Transverse colon (tissue), 4 donors: ENCODE measurements around the gene GCLC. TPM values are rescaled to one million over a fixed set of nuclear protein-coding genes. Genes with fewer than 3 reads are reported as not detected.
A peak's percentile ranks its signal among the peaks of the same experiment; 100 is the strongest.

Experiments
- DNase-seq: peaks from one replicate; pipeline ENCODE4 v3.0.0-alpha.2; 2019
- H3K27ac ChIP-seq, 4 donors: fragments of 200-600 bp; sonication (generic); 2 replicates each; pipeline ENCODE4 v1.5.1; 2016 to 2018; ENCODE audit warnings: inconsistent platforms in 4 of 4
- H3K27me3 ChIP-seq: fragments of 200-600 bp; sonication (generic); 2 replicates; pipeline ENCODE4 v1.5.1; 2017; ENCODE audit warnings: inconsistent platforms
- H3K36me3 ChIP-seq, 4 donors: fragments of 200-600 bp; sonication (generic); 2 replicates each; pipeline ENCODE4 v1.5.1; 2017 to 2019; ENCODE audit warnings: inconsistent platforms in 4 of 4
- H3K4me1 ChIP-seq, 4 donors: fragments of 200-600 bp; sonication (generic); 2 replicates each; pipeline ENCODE4 v1.5.1; 2017 to 2020; ENCODE audit warnings: inconsistent platforms in 4 of 4
- H3K4me3 ChIP-seq, 4 donors: fragments of 200-600 bp; sonication (generic); 1 replicate in 1 of 4; 2 replicates in 3 of 4; pipeline versions ENCODE4 v1.5.1 to v1.6.1; 2017 to 2019; ENCODE audit warnings: inconsistent platforms in 4 of 4
- H3K9me3 ChIP-seq, 2 donors: fragments of 200-600 bp; sonication (generic); 2 replicates each; pipeline ENCODE4 v1.5.1; 2017 to 2019; ENCODE audit warnings: inconsistent platforms in 2 of 2
- CTCF ChIP-seq, 5 experiments: fragments of 200-600 bp in 3 of 5; fragments of 450-650 bp in 2 of 5; sonication (generic) in 3 of 5; IDR thresholded peaks; 1 replicate in 2 of 5; 2 replicates in 3 of 5; pipeline ENCODE4 v1.5.1; 2016 to 2017; ENCODE audit warnings: antibody characterized with exemption in 5 of 5, inconsistent platforms in 3 of 5, mild to moderate bottlenecking in 2 of 5, moderate library complexity in 1 of 5
- EP300 ChIP-seq: sonication (generic); formaldehyde crosslinking; IDR thresholded peaks from one replicate; pipeline ENCODE4 v1.6.1; 2017; ENCODE audit warnings: antibody characterized with exemption, low read depth
- POLR2A ChIP-seq: fragments of 450-650 bp; IDR thresholded peaks from one replicate; pipeline ENCODE4 v1.6.1; 2016; ENCODE audit warnings: antibody characterized with exemption, mild to moderate bottlenecking, moderate library complexity
- POLR2AphosphoS5 ChIP-seq, 3 donors: sonication (generic); formaldehyde crosslinking; IDR thresholded peaks; one replicate each; pipeline ENCODE4 v1.6.1; 2016; ENCODE audit warnings: antibody characterized with exemption in 3 of 3
- WGBS, 2 donors: methylation state at CpG; one replicate each; pipeline ENCODE4 v1.1.5; 2018; ENCODE audit warnings: low coverage in 1 of 2; 5-methylcytosine and 5-hydroxymethylcytosine counted together
- in situ Hi-C, 4 donors: fragments of 200-750 bp; cut with MboI; loops; one replicate each; pipeline versions ENCODE4 v1.15.0 to v1.15.1; 2017; ENCODE audit warnings: low sequenced_read_pairs in 3 of 4, low pct_ligation_motif_present in 1 of 4, low pct_unique_long_range_greater_than_20kb in 1 of 4
- intact Hi-C: fragments of 100-400 bp; cut with DNase I; formaldehyde crosslinking; loops from one replicate; pipeline ENCODE4 v1.15.1; 2023; ENCODE audit warnings: low total_unique reads
- total RNA-seq, 4 donors: library from RNA; depleted of rRNA; stranded (reverse); fragments of >200 nt; gene quantifications; one replicate each; pipeline ENCODE4 v1.1.0, GENCODE V29; 2016

GCLC gene
- total RNA-seq, 4 donors from 2014 or later, result 35.2 to 146 (median 64.1) TPM

GRCh38 chr6:53524455-53524815, 20.5 kb downstream of the GCLC start:
- peaks cover 0 to 7% (median 1%) of the 10 kb centered on the region in 4 donors for H3K36me3 ChIP-seq
- DNase-seq, result no peak
- no peaks in the 10 kb centered on the region for H3K9me3 ChIP-seq
- WGBS, 2 donors, result 31% methylated on average over 1 of the region's 1 CpG; no CpG with 5 or more reads in 1 of the 2 donors
- peak overlapping the region; percentile 35 to 63 (median 54) for H3K27ac ChIP-seq
- no peak for TF ChIP-seq EP300
- TF ChIP-seq POLR2AphosphoS5 (IDR thresholded peaks at IDR 0.05), result no peak
- TF ChIP-seq CTCF (IDR thresholded peaks at IDR 0.05), result no peak
- no peak for TF ChIP-seq POLR2A
- no peaks in the 10 kb centered on the region for H3K27me3 ChIP-seq
- peaks cover 6 to 52% (median 35%) of the 10 kb centered on the region in 4 donors for H3K4me1 ChIP-seq
- H3K4me3 ChIP-seq, result no peak overlapping the region
- intact Hi-C loops, result no loop called here
- in situ Hi-C loops, result loop anchor here in 1 of 4 donors (25.0 kb wide), 1 partner anchor 438 kb away; no protein-coding TSS in a partner anchor

- WGBS, 2 donors, result 76% methylated on average over 8 of the region's 8 CpGs
- Histone ChIP-seq H3K4me3 (no peak overlapping the region), H3K4me1 (peaks cover 6 to 49% (median 35%) of the 10 kb centered on the region in 4 donors), H3K27ac (peak overlapping the region; percentile 35 to 63 (median 54)), H3K27me3 (no peaks in the 10 kb centered on the region), H3K36me3 (peaks cover 0 to 7% (median 1%) of the 10 kb centered on the region in 4 donors), H3K9me3 (no peaks in the 10 kb centered on the region)
- DNase-seq, result no peak
- intact Hi-C loops, result no loop called here
- in situ Hi-C loops, result loop anchor here in 1 of 4 donors (25.0 kb wide), 1 partner anchor 439 kb away; no protein-coding TSS in a partner anchor
- TF ChIP-seq POLR2A, result no peak
- no peak for TF ChIP-seq POLR2AphosphoS5 (IDR thresholded peaks at IDR 0.05)
- no peak for TF ChIP-seq CTCF (IDR thresholded peaks at IDR 0.05)
- no peak for TF ChIP-seq EP300
These were observed 21.1 kb downstream of the GCLC start for GRCh38 chr6:53523511-53524454.

DNA sequence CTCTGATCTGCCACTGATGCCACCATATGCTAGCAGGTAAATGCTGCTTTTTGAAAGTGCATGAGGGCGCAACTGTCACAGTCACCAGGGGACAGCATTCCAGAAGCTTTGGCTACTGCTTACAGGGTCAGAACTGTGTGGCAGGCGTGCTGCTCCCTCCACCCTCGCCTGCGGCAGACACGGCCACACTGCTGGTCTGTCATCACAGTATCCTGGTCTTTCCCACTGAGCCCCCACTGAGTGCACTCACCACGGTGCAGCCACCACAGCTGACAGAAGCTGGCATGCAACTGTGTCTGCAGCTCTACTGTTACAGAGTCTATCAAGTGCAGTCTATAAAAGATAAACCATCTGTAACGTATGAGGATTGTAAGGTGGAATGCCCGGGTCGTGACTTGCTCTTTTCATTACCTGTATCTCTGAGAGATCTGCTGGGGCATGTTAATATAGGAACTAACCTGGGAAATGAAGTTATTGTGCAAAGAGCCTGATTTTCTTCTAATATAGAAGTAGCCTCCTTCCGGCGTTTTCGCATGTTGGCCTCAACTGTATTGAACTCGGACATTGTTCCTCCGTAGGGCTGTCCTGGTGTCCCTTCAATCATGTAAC, 24.5 kb downstream of the GCLC start:
- Histone ChIP-seq H3K9me3 (no peaks in the 10 kb centered on the region), H3K27me3 (no peaks in the 10 kb centered on the region), H3K27ac (no peak overlapping the region), H3K36me3 (peaks cover 0 to 7% (median 4%) of the 10 kb centered on the region in 4 donors), H3K4me1 (peaks cover 6 to 30% (median 23%) of the 10 kb centered on the region in 4 donors), H3K4me3 (no peak overlapping the region)
- DNase-seq, result no peak
- intact Hi-C loops, result no loop called here
- WGBS, 2 donors, result 90 to 100% methylated on average over 1 to 14 of the region's 14 CpGs
- TF ChIP-seq EP300 (no peak), CTCF (IDR thresholded peaks at IDR 0.05) (no peak), POLR2AphosphoS5 (IDR thresholded peaks at IDR 0.05) (no peak), POLR2A (no peak)
- in situ Hi-C loops, result loop anchor here in 1 of 4 donors (25.0 kb wide), 1 partner anchor 442 kb away; no protein-coding TSS in a partner anchor

GRCh38 chr6:53518862-53519261, 26.0 kb downstream of the GCLC start:
- intact Hi-C loops, result no loop called here
- Histone ChIP-seq H3K4me1 (peaks cover under 1 to 21% (median 10%) of the 10 kb centered on the region in 4 donors), H3K9me3 (no peaks in the 10 kb centered on the region), H3K27ac (no peak overlapping the region), H3K4me3 (no peak overlapping the region), H3K27me3 (no peaks in the 10 kb centered on the region), H3K36me3 (peaks cover 0 to 7% (median 4%) of the 10 kb centered on the region in 4 donors)
- TF ChIP-seq POLR2A, result no peak
- TF ChIP-seq EP300, result no peak
- no peak for TF ChIP-seq CTCF (IDR thresholded peaks at IDR 0.05)
- TF ChIP-seq POLR2AphosphoS5 (IDR thresholded peaks at IDR 0.05), result no peak
- DNase-seq, result no peak
- in situ Hi-C loops, result loop anchor here in 1 of 4 donors (25.0 kb wide), 1 partner anchor 443 kb away; no protein-coding TSS in a partner anchor
- 76 to 83% methylated on average over 1 of the region's 1 CpG for WGBS, 2 donors
